GM23338 (cell line): Measurements from ENCODE around the gene SLC26A1. TPM values are rescaled to one million over a fixed set of nuclear protein-coding genes. Genes with fewer than 3 reads are reported as not detected.

Experiments
- ATAC-seq: fragments of 200-7000 bp; cut with Tn5 transposase; 3 replicates; pipeline ENCODE4 v1.9.1; 2020
- DNase-seq: peaks from one replicate; pipeline ENCODE4 v3.0.0-alpha.2; 2015; ENCODE audit warnings: low spot score
- H2AFZ ChIP-seq: fragments of 200-600 bp; sonication (generic); 2 replicates; pipeline ENCODE4 v1.8.0; 2016; ENCODE audit warnings: antibody characterized with exemption, mild to moderate bottlenecking, moderate library complexity
- H3F3A ChIP-seq: fragments of 200-600 bp; sonication (generic); replicated peaks from 2 replicates; pipeline ENCODE4 v1.8.0; 2017; ENCODE audit warnings: antibody characterized with exemption, mixed run types, low read depth
- H3K27ac ChIP-seq: fragments of 200-600 bp; sonication (generic); 2 replicates; pipeline ENCODE4 v1.6.1; 2016; ENCODE audit warnings: low read depth
- H3K27me3 ChIP-seq: fragments of 200-600 bp; sonication (generic); 2 replicates; pipeline ENCODE4 v1.8.0; 2016; ENCODE audit warnings: mild to moderate bottlenecking, mixed run types, moderate library complexity; ENCODE audit not compliant: insufficient read depth
- H3K36me3 ChIP-seq: fragments of 200-600 bp; sonication (generic); 2 replicates; pipeline ENCODE4 v1.8.0; 2016; ENCODE audit warnings: mild to moderate bottlenecking; ENCODE audit not compliant: insufficient read depth
- H3K4me1 ChIP-seq: fragments of 200-600 bp; sonication (generic); 2 replicates; pipeline ENCODE4 v1.8.0; 2016; ENCODE audit warnings: mild to moderate bottlenecking, moderate library complexity; ENCODE audit not compliant: insufficient read depth
- H3K4me2 ChIP-seq: fragments of 200-600 bp; sonication (generic); 2 replicates; pipeline ENCODE4 v1.7.1; 2017; ENCODE audit warnings: mixed run types
- H3K4me3 ChIP-seq: fragments of 200-600 bp; sonication (generic); 2 replicates; pipeline ENCODE4 v1.6.1; 2016; ENCODE audit warnings: mixed run types
- H3K79me2 ChIP-seq: fragments of 200-600 bp; sonication (generic); replicated peaks from 2 replicates; pipeline ENCODE4 v1.8.0; 2017; ENCODE audit warnings: mild to moderate bottlenecking; ENCODE audit not compliant: insufficient read depth
- H3K9me2 ChIP-seq: fragments of 200-600 bp; sonication (generic); 2 replicates; pipeline ENCODE4 v1.8.0; 2017; ENCODE audit not compliant: insufficient read depth
- H4K20me1 ChIP-seq: fragments of 200-600 bp; sonication (generic); replicated peaks from 2 replicates; pipeline ENCODE4 v1.8.0; 2017; ENCODE audit warnings: mild to moderate bottlenecking; ENCODE audit not compliant: insufficient read depth
- H3K27ac Mint-ChIP-seq: 2 replicates; pipeline ENCODE4 v1.8.0; 2020; ENCODE audit warnings: inconsistent platforms, mild to moderate bottlenecking, moderate library complexity, mixed read lengths
- H3K27me3 Mint-ChIP-seq: 3 replicates; pipeline ENCODE4 v1.8.0; 2022; ENCODE audit warnings: low read depth, mild to moderate bottlenecking, moderate library complexity, mixed read lengths, inconsistent platforms; ENCODE audit not compliant: insufficient read depth, poor library complexity
- H3K36me3 Mint-ChIP-seq: 3 replicates; pipeline ENCODE4 v1.8.0; 2021; ENCODE audit warnings: low read depth, mild to moderate bottlenecking, inconsistent platforms, moderate library complexity, mixed read lengths
- H3K4me1 Mint-ChIP-seq: 3 replicates; pipeline ENCODE4 v1.8.0; 2020; ENCODE audit warnings: mild to moderate bottlenecking, inconsistent platforms, mixed read lengths
- H3K4me3 Mint-ChIP-seq: 3 replicates; pipeline ENCODE4 v1.8.0; 2021; ENCODE audit warnings: moderate library complexity, mild to moderate bottlenecking, inconsistent platforms, mixed read lengths
- H3K9me3 Mint-ChIP-seq: 3 replicates; pipeline ENCODE4 v1.8.0; 2020; ENCODE audit warnings: moderate library complexity, mild to moderate bottlenecking, inconsistent platforms, mixed read lengths
- CREB1 ChIP-seq: fragments of 250-450 bp; sonication (Bioruptor Pico); IDR thresholded peaks from 2 replicates; pipeline ENCODE4 v1.5.0; 2020; ENCODE audit warnings: low read depth, mild to moderate bottlenecking, moderate library complexity
- CTCF ChIP-seq, 2 experiments: fragments of 200-600 bp in 1 of 2; sonication (generic) in 1 of 2; conservative IDR thresholded peaks; 2 replicates each; pipeline versions ENCODE4 v1.5.1 to v1.6.1; 2016 to 2017; ENCODE audit warnings: antibody characterized with exemption in 2 of 2, low read depth in 2 of 2, mild to moderate bottlenecking in 2 of 2, moderate library complexity in 1 of 2
- EZH2 ChIP-seq: fragments of 200-600 bp; sonication (generic); IDR thresholded peaks from one replicate; pipeline ENCODE4 v1.8.0; 2017; ENCODE audit warnings: antibody characterized with exemption, mild to moderate bottlenecking, low read depth; ENCODE audit not compliant: unreplicated experiment
- EZH2phosphoT487 ChIP-seq: fragments of 200-600 bp; sonication (generic); IDR thresholded peaks from one replicate; pipeline ENCODE4 v1.8.1; 2018; ENCODE audit warnings: antibody characterized with exemption; ENCODE audit not compliant: unreplicated experiment
- NANOG ChIP-seq: IDR thresholded peaks from 2 replicates; pipeline ENCODE4 v1.6.1; 2016; ENCODE audit warnings: antibody characterized with exemption, borderline replicate concordance
- STAT1 ChIP-seq: IDR thresholded peaks from one replicate; pipeline ENCODE4 v1.6.1; 2016; ENCODE audit warnings: antibody characterized with exemption; ENCODE audit not compliant: unreplicated experiment
- ZNF114 ChIP-seq: fragments of 250-450 bp; sonication (Bioruptor Pico); IDR thresholded peaks from 2 replicates; pipeline ENCODE4 v1.5.0; 2020; ENCODE audit warnings: mild to moderate bottlenecking, moderate library complexity
- ZNF462 ChIP-seq: fragments of 250-450 bp; sonication (Bioruptor Pico); IDR thresholded peaks from 2 replicates; pipeline ENCODE4 v1.5.0; 2020; ENCODE audit warnings: mild to moderate bottlenecking, moderate library complexity
- polyA plus RNA-seq: library from polyadenylated mRNA; unstranded; fragments of >200 nt; fragmentation: Nextera tagmentation; extraction: Ambion mirVana; gene quantifications from 2 replicates; pipeline ENCODE4 v1.2.1, GENCODE V29; 2016
- total RNA-seq: library from RNA; depleted of rRNA; stranded (reverse); fragments of >200 nt; shearing (Covaris generic); gene quantifications from 2 replicates; pipeline ENCODE4 v1.2.3, GENCODE V29; 2014

Gene SLC26A1
- total and polyA plus RNA-seq, 2 experiments from 2014 or later = 0.10 to 0.27 TPM

GRCh38 chr4:996997-997374 is 3.8 kb upstream of the SLC26A1 start (continued):
- TF ChIP-seq CTCF (conservative IDR thresholded peaks at IDR 0.05; ENCODE audit: low read depth in 2 of 2) (no peak), NANOG (no peak)

- Histone ChIP-seq H3K9me2 (no peaks in the 10 kb centered on the region), H3K4me2 (peak overlapping the region; percentile 80; the same call in 1 of the 2 replicates), H3K4me1 (no peaks in the 10 kb centered on the region; the same call in 1 of the 2 replicates), H3K27me3 (peaks cover 55% of the 10 kb centered on the region), H3K79me2 (no peaks in the 10 kb centered on the region), H3K4me3 (peak overlapping the region; percentile 57; the same call in 1 of the 2 replicates), H3F3A (no peaks in the 10 kb centered on the region), H3K27ac (no peak overlapping the region), H4K20me1 (no peaks in the 10 kb centered on the region; the same call in 1 of the 2 replicates), H3K36me3 (no peaks in the 10 kb centered on the region), H2AFZ (no peak overlapping the region)
- Mint-ChIP-seq H3K4me3 (peak overlapping the region; percentile 63; the same call in 2 of the 3 replicates), H3K36me3 (no peaks in the 10 kb centered on the region), H3K27me3 (peaks cover 49% of the 10 kb centered on the region), H3K27ac (no peak overlapping the region), H3K4me1 (peaks cover 4% of the 10 kb centered on the region; the same call in 2 of the 3 replicates), H3K9me3 (no peaks in the 10 kb centered on the region)
- TF ChIP-seq NANOG (no peak), ZNF114 (no peak), CREB1 (CRISPR knock-in tag) (no peak), ZNF462 (CRISPR knock-in tag) (no peak), EZH2phosphoT487 (no peak), STAT1 (no peak), EZH2 (no peak)
- DNase-seq = no peak
- ATAC-seq = no peak
Measured at GRCh38 chr4:996030-996996, 3.1 kb upstream of the SLC26A1 start.
